HEK293 (cell line): Measurements from ENCODE around the gene SOHLH2.

ENCODE experiments used
- CTCF ChIA-PET: fragments of 350-600 bp; formaldehyde crosslinking; extraction: SDS; loops from one replicate; lab custom pipeline; 2021; ENCODE audit warnings: antibody characterized with exemption; lab: Yijun Ruan, JAX
- POLR2A ChIA-PET: fragments of 300-600 bp; formaldehyde crosslinking; extraction: SDS; loops from one replicate; lab custom pipeline; 2020; ENCODE audit warnings: antibody characterized with exemption, inconsistent platforms; lab: Yijun Ruan, JAX
- H3K27ac ChIP-seq: fragments of 200-500 bp; sonication (Bioruptor generic); 2 replicates; pipeline ENCODE4 v1.5.1; 2014; ENCODE audit warnings: low read depth, low read length, control low read depth, inconsistent platforms; ENCODE audit errors: extremely low read depth
- H3K36me3 ChIP-seq, 2 experiments: fragments of 200-500 bp in 1 of 2; sonication (Bioruptor generic) in 1 of 2; 1 replicate in 1 of 2; 2 replicates in 1 of 2; pipeline ENCODE4 v1.5.1; 2014 to 2017; ENCODE audit warnings: inconsistent platforms in 2 of 2, low read length in 2 of 2; ENCODE audit not compliant: control insufficient read depth in 2 of 2, insufficient read depth in 1 of 2
- H3K4me1 ChIP-seq: fragments of 200-500 bp; sonication (Bioruptor generic); 2 replicates; pipeline ENCODE4 v1.5.1; 2014; ENCODE audit warnings: mild to moderate bottlenecking, low read length, inconsistent platforms; ENCODE audit not compliant: control insufficient read depth, insufficient read depth
- H3K4me3 ChIP-seq: 2 replicates; pipeline ENCODE4 v1.5.1; 2011; ENCODE audit warnings: low read depth, mild to moderate bottlenecking, control low read depth, low read length, moderate library complexity
- H3K9me3 ChIP-seq: fragments of 200-500 bp; sonication (Bioruptor generic); 2 replicates; pipeline ENCODE4 v1.5.1; 2014; ENCODE audit warnings: low read depth, low read length, inconsistent platforms; ENCODE audit not compliant: control insufficient read depth, insufficient read depth
- BCL11B ChIP-seq: fragments of 450-650 bp; formaldehyde crosslinking; IDR thresholded peaks from 2 replicates; pipeline ENCODE4 v1.5.1; 2016; ENCODE audit warnings: low read depth, missing biosample characterization, missing genetic modification characterization
- CTCF ChIP-seq: fragments of 450-650 bp; formaldehyde crosslinking; IDR thresholded peaks from 2 replicates; pipeline ENCODE4 v1.5.1; 2016; ENCODE audit warnings: missing biosample characterization, missing genetic modification characterization
- GFI1B ChIP-seq: fragments of 450-650 bp; formaldehyde crosslinking; IDR thresholded peaks from 2 replicates; pipeline ENCODE4 v1.5.1; 2016; ENCODE audit warnings: missing biosample characterization, missing genetic modification characterization
- KLF17 ChIP-seq: fragments of 450-650 bp; formaldehyde crosslinking; IDR thresholded peaks from 2 replicates; pipeline ENCODE4 v1.5.1; 2016; ENCODE audit warnings: missing biosample characterization, missing genetic modification characterization
- KLF8 ChIP-seq: fragments of 450-650 bp; formaldehyde crosslinking; IDR thresholded peaks from 2 replicates; pipeline ENCODE4 v1.5.1; 2016; ENCODE audit warnings: missing biosample characterization, missing genetic modification characterization
- PRDM4 ChIP-seq: fragments of 450-650 bp; formaldehyde crosslinking; IDR thresholded peaks from 2 replicates; pipeline ENCODE4 v1.5.1; 2017; ENCODE audit warnings: missing biosample characterization, missing genetic modification characterization
- WT1 ChIP-seq: fragments of 450-650 bp; formaldehyde crosslinking; IDR thresholded peaks from 2 replicates; pipeline ENCODE4 v1.5.1; 2016; ENCODE audit warnings: missing biosample characterization, missing genetic modification characterization
- YY2 ChIP-seq: fragments of 450-650 bp; formaldehyde crosslinking; IDR thresholded peaks from 2 replicates; pipeline ENCODE4 v1.5.1; 2016; ENCODE audit warnings: missing biosample characterization, missing genetic modification characterization
- ZBTB44 ChIP-seq: fragments of 450-650 bp; IDR thresholded peaks from 2 replicates; pipeline ENCODE4 v1.5.1; 2018; ENCODE audit warnings: missing biosample characterization, mild to moderate bottlenecking, missing genetic modification characterization
- ZEB2 ChIP-seq: fragments of 450-650 bp; formaldehyde crosslinking; IDR thresholded peaks from 2 replicates; pipeline ENCODE4 v1.5.1; 2016; ENCODE audit warnings: missing biosample characterization, missing genetic modification characterization
- ZNF114 ChIP-seq: fragments of 450-650 bp; formaldehyde crosslinking; IDR thresholded peaks from 2 replicates; pipeline ENCODE4 v1.5.0; 2017; ENCODE audit warnings: missing biosample characterization, missing genetic modification characterization
- ZNF366 ChIP-seq: fragments of 450-650 bp; formaldehyde crosslinking; conservative IDR thresholded peaks from 2 replicates; pipeline ENCODE4 v1.5.1; 2016; ENCODE audit warnings: missing biosample characterization, missing genetic modification characterization
- ZNF394 ChIP-seq: fragments of 450-650 bp; formaldehyde crosslinking; IDR thresholded peaks from 2 replicates; pipeline ENCODE4 v1.5.1; 2016; ENCODE audit warnings: missing biosample characterization, missing genetic modification characterization, mild to moderate bottlenecking, moderate library complexity, borderline replicate concordance
- ZNF416 ChIP-seq: fragments of 450-650 bp; formaldehyde crosslinking; IDR thresholded peaks from 2 replicates; pipeline ENCODE4 v1.5.1; 2016; ENCODE audit warnings: missing biosample characterization, missing genetic modification characterization
- ZNF426 ChIP-seq: fragments of 450-650 bp; formaldehyde crosslinking; IDR thresholded peaks from 2 replicates; pipeline ENCODE4 v1.5.1; 2017; ENCODE audit warnings: missing biosample characterization, missing genetic modification characterization, mild to moderate bottlenecking, inconsistent platforms, moderate library complexity
- ZNF48 ChIP-seq: fragments of 450-650 bp; formaldehyde crosslinking; IDR thresholded peaks from 2 replicates; pipeline ENCODE4 v1.5.1; 2016; ENCODE audit warnings: missing biosample characterization, missing genetic modification characterization
- ZNF513 ChIP-seq: fragments of 450-650 bp; IDR thresholded peaks from 2 replicates; pipeline ENCODE4 v1.5.1; 2018; ENCODE audit warnings: missing biosample characterization, missing genetic modification characterization
- ZNF580 ChIP-seq: fragments of 450-650 bp; formaldehyde crosslinking; IDR thresholded peaks from 2 replicates; pipeline ENCODE4 v1.5.1; 2016; ENCODE audit warnings: missing biosample characterization, missing genetic modification characterization
- ZNF600 ChIP-seq: fragments of 450-650 bp; formaldehyde crosslinking; IDR thresholded peaks from 2 replicates; pipeline ENCODE4 v1.5.1; 2016; ENCODE audit warnings: missing biosample characterization, missing genetic modification characterization
- ZNF626 ChIP-seq: fragments of 450-650 bp; sonication (Bioruptor Pico); formaldehyde crosslinking; IDR thresholded peaks from 2 replicates; pipeline ENCODE4 v1.5.1; 2018; ENCODE audit warnings: missing biosample characterization, missing genetic modification characterization, inconsistent platforms
- ZNF664 ChIP-seq: fragments of 450-650 bp; formaldehyde crosslinking; IDR thresholded peaks from 2 replicates; pipeline ENCODE4 v1.5.1; 2016; ENCODE audit warnings: missing biosample characterization, missing genetic modification characterization
- ZNF701 ChIP-seq: fragments of 450-650 bp; formaldehyde crosslinking; IDR thresholded peaks from 2 replicates; pipeline ENCODE4 v1.5.1; 2016; ENCODE audit warnings: missing biosample characterization, missing genetic modification characterization
- ZNF791 ChIP-seq: fragments of 450-650 bp; formaldehyde crosslinking; IDR thresholded peaks from 2 replicates; pipeline ENCODE4 v1.5.1; 2016; ENCODE audit warnings: missing biosample characterization, missing genetic modification characterization
- ZNF843 ChIP-seq: fragments of 450-650 bp; formaldehyde crosslinking; IDR thresholded peaks from 2 replicates; pipeline ENCODE4 v1.5.1; 2016; ENCODE audit warnings: missing biosample characterization, missing genetic modification characterization

The SOHLH2 gene

GRCh38 chr13:36166046-36166445, 48.3 kb downstream of the SOHLH2 start (continued):
- no peak for TF ChIP-seq CTCF (tag by site-specific recombination)
- TF ChIP-seq ZNF513 = no peak
- no peak for TF ChIP-seq ZNF664

- Histone ChIP-seq H3K4me3 (no peak overlapping the region), H3K4me1 (peaks cover 11% of the 10 kb centered on the region; the same call in 1 of the 2 replicates), H3K9me3 (no peaks in the 10 kb centered on the region), H3K36me3 (no peaks in the 10 kb centered on the region), H3K27ac (no peak overlapping the region)
- POLR2A ChIA-PET = no interaction called here
- CTCF ChIA-PET = interaction anchor here (0.7 kb wide), 1 partner anchor 98 kb away, joined by 3 read pairs; no protein-coding TSS in a partner anchor
- TF ChIP-seq GFI1B = peak; percentile 45; the same call in 1 of the 2 replicates
- no peak for TF ChIP-seq ZNF114 (tag by site-specific recombination)
- TF ChIP-seq KLF17 = peak; percentile 44; the same call in 1 of the 2 replicates
- peak; percentile 91 for TF ChIP-seq ZNF843 (tag by site-specific recombination)
- TF ChIP-seq WT1 (tag by site-specific recombination) = peak; percentile 99
- TF ChIP-seq ZBTB44 = peak; percentile 100
- peak; percentile 67; the same call in 1 of the 2 replicates for TF ChIP-seq ZNF580 (tag by site-specific recombination)
- TF ChIP-seq ZEB2 = peak; percentile 75
- TF ChIP-seq ZNF791 (tag by site-specific recombination) = no peak
- no peak for TF ChIP-seq ZNF426 (tag by site-specific recombination)
- TF ChIP-seq ZNF626 = peak; percentile 86
- no peak for TF ChIP-seq YY2 (tag by site-specific recombination)
- no peak for TF ChIP-seq ZNF701 (tag by site-specific recombination)
- TF ChIP-seq CTCF (tag by site-specific recombination) = no peak
- TF ChIP-seq BCL11B = peak; percentile 61; the same call in 1 of the 2 replicates
- TF ChIP-seq KLF8 (tag by site-specific recombination) = 0 out of 2 replicates have a peak, but pooled peaks have one; percentile 24
- TF ChIP-seq ZNF416 = no peak
- TF ChIP-seq ZNF394 = peak; percentile 66; the same call in 1 of the 2 replicates
- no peak for TF ChIP-seq ZNF48 (tag by site-specific recombination)
- peak; percentile 94 for TF ChIP-seq PRDM4 (tag by site-specific recombination)
- peak; percentile 58; the same call in 1 of the 2 replicates for TF ChIP-seq ZNF366 (tag by site-specific recombination)
- 0 out of 2 replicates have a peak, but pooled peaks have one; percentile 21 for TF ChIP-seq ZNF600 (tag by site-specific recombination)
Measured at GRCh38 chr13:36163809-36164308, 50.5 kb downstream of the SOHLH2 start.
